IMR-90 (cell line): ENCODE results near the gene EFEMP1. TPM values are rescaled to one million over a fixed set of nuclear protein-coding genes. Genes with fewer than 3 reads are reported as not detected.

Source experiments
- ATAC-seq: fragments of 200-7000 bp; cut with Tn5 transposase; 2 replicates; pipeline ENCODE4 v1.9.1; 2020; ENCODE audit warnings: low read depth, mild to moderate bottlenecking, moderate library complexity
- BruUV-seq: library from RNA; stranded (reverse); fragments of 400-500 nt; replicated peaks from 2 replicates; lab custom pipeline; 2021; lab: Mats Ljungman, UMichigan
- CTCF ChIA-PET: fragments of 300-600 bp; formaldehyde crosslinking; extraction: SDS; loops from one replicate; lab custom pipeline; 2021; ENCODE audit warnings: antibody characterized with exemption; lab: Yijun Ruan, JAX
- POLR2A ChIA-PET: fragments of 300-600 bp; sonication (Branson Sonifier 250); formaldehyde crosslinking; loops from one replicate; lab custom pipeline; 2022; ENCODE audit warnings: antibody characterized with exemption; ENCODE audit not compliant: unreplicated experiment; lab: Charles Lee
- DNase-seq: peaks from one replicate; pipeline ENCODE4 v3.0.0; 2013
- H2AFZ ChIP-seq: replicated peaks from 2 replicates; pipeline ENCODE3; 2013; ENCODE audit warnings: low read length, mild to moderate bottlenecking; ENCODE audit not compliant: poor library complexity
- H2AK5ac ChIP-seq: 2 replicates; pipeline ENCODE4 v1.6.1; 2013; ENCODE audit warnings: low read depth, low read length, inconsistent platforms
- H2AK9ac ChIP-seq: replicated peaks from 2 replicates; pipeline ENCODE3; 2013; ENCODE audit warnings: mild to moderate bottlenecking, low read depth, low read length, moderate library complexity; ENCODE audit not compliant: poor library complexity
- H2BK120ac ChIP-seq: 2 replicates; pipeline ENCODE4 v1.6.1; 2013; ENCODE audit warnings: low read depth, low read length, inconsistent platforms
- H2BK15ac ChIP-seq: 3 replicates; pipeline ENCODE4 v1.6.1; 2013; ENCODE audit warnings: low read depth, low read length, inconsistent platforms
- H2BK20ac ChIP-seq: 2 replicates; pipeline ENCODE4 v1.6.1; 2013; ENCODE audit warnings: low read depth, mild to moderate bottlenecking, inconsistent platforms, low read length, moderate library complexity
- H2BK5ac ChIP-seq: 2 replicates; pipeline ENCODE4 v1.6.1; 2013; ENCODE audit warnings: mild to moderate bottlenecking, low read depth, low read length, inconsistent platforms; ENCODE audit not compliant: poor library complexity, severe bottlenecking
- H3K14ac ChIP-seq: replicated peaks from 2 replicates; pipeline ENCODE4 v1.6.1; 2013; ENCODE audit warnings: low read depth, low read length, inconsistent platforms
- H3K18ac ChIP-seq: 2 replicates; pipeline ENCODE4 v1.6.1; 2013; ENCODE audit warnings: low read depth, low read length, control low read depth
- H3K23ac ChIP-seq: 2 replicates; pipeline ENCODE4 v1.6.1; 2013; ENCODE audit warnings: low read depth, low read length, inconsistent platforms
- H3K27ac ChIP-seq: 2 replicates; pipeline ENCODE4 v1.5.1; 2013; ENCODE audit warnings: mild to moderate bottlenecking, control low read depth, low read length; ENCODE audit not compliant: insufficient read depth
- H3K27me3 ChIP-seq: 2 replicates; pipeline ENCODE4 v1.6.1; 2013; ENCODE audit warnings: low read length; ENCODE audit not compliant: control insufficient read depth, insufficient read depth
- H3K36me3 ChIP-seq: 2 replicates; pipeline ENCODE4 v1.6.1; 2013; ENCODE audit warnings: low read length, mixed read lengths; ENCODE audit not compliant: control insufficient read depth, insufficient read depth
- H3K4ac ChIP-seq: 2 replicates; pipeline ENCODE4 v1.6.1; 2013; ENCODE audit warnings: low read depth, low read length, inconsistent platforms
- H3K4me1 ChIP-seq: 2 replicates; pipeline ENCODE4 v1.6.1; 2013; ENCODE audit warnings: low read length, mixed read lengths; ENCODE audit not compliant: control insufficient read depth, insufficient read depth
- H3K4me2 ChIP-seq: 2 replicates; pipeline ENCODE4 v1.6.1; 2013; ENCODE audit warnings: low read depth, mild to moderate bottlenecking, control low read depth, low read length, moderate library complexity
- H3K4me3 ChIP-seq: 2 replicates; pipeline ENCODE4 v1.5.1; 2013; ENCODE audit warnings: low read depth, mild to moderate bottlenecking, control low read depth, low read length, moderate library complexity; ENCODE audit not compliant: insufficient read depth
- H3K56ac ChIP-seq: 2 replicates; pipeline ENCODE4 v1.6.1; 2013; ENCODE audit warnings: low read length, inconsistent platforms; ENCODE audit not compliant: insufficient read depth; ENCODE audit errors: extremely low read depth
- H3K79me1 ChIP-seq, 2 experiments: 2 replicates each; pipeline ENCODE4 v1.6.1; 2013; ENCODE audit warnings: low read length in 2 of 2, inconsistent platforms in 1 of 2, low read depth in 1 of 2
- H3K9ac ChIP-seq: 2 replicates; pipeline ENCODE4 v1.6.1; 2013; ENCODE audit warnings: low read depth, low read length, control low read depth
- H3K9me1 ChIP-seq: 2 replicates; pipeline ENCODE4 v1.6.1; 2013; ENCODE audit warnings: low read length, inconsistent platforms; ENCODE audit not compliant: insufficient read depth
- H3K9me3 ChIP-seq: 2 replicates; pipeline ENCODE4 v1.6.1; 2013; ENCODE audit warnings: low read length; ENCODE audit not compliant: control insufficient read depth, insufficient read depth
- H4K20me1 ChIP-seq: 2 replicates; pipeline ENCODE4 v1.6.1; 2013; ENCODE audit warnings: low read length, inconsistent platforms; ENCODE audit not compliant: insufficient read depth
- H4K5ac ChIP-seq: 2 replicates; pipeline ENCODE4 v1.6.1; 2013; ENCODE audit warnings: mild to moderate bottlenecking, low read depth, low read length, control low read depth
- H4K8ac ChIP-seq, 2 experiments: 2 replicates each; pipeline ENCODE4 v1.6.1; 2013; ENCODE audit warnings: low read depth in 2 of 2, low read length in 2 of 2, control low read depth in 1 of 2, inconsistent platforms in 1 of 2
- H4K91ac ChIP-seq: 2 replicates; pipeline ENCODE4 v1.6.1; 2013; ENCODE audit warnings: low read depth, low read length, inconsistent platforms; ENCODE audit not compliant: insufficient read depth
- BHLHE40 ChIP-seq: fragments of 150-350 bp; IDR thresholded peaks from 2 replicates; pipeline ENCODE4 v1.6.1; 2016; ENCODE audit warnings: mild to moderate bottlenecking, low read depth, low read length
- MAZ ChIP-seq: IDR thresholded peaks from 2 replicates; pipeline ENCODE4 v1.6.1; 2012; ENCODE audit warnings: low read depth, mild to moderate bottlenecking, low read length, improper control_type of control experiment, moderate library complexity, borderline replicate concordance
- NFE2L2 ChIP-seq: fragments of 150-350 bp; IDR thresholded peaks from 2 replicates; pipeline ENCODE4 v1.6.1; 2016; ENCODE audit warnings: low read depth, mild to moderate bottlenecking, low read length
- RCOR1 ChIP-seq: IDR thresholded peaks from 2 replicates; pipeline ENCODE4 v1.6.1; 2012; ENCODE audit warnings: mild to moderate bottlenecking, low read length, improper control_type of control experiment; ENCODE audit not compliant: insufficient replicate concordance
- RFX5 ChIP-seq: IDR thresholded peaks from 2 replicates; pipeline ENCODE4 v1.8.0; 2012; ENCODE audit warnings: low read depth, mild to moderate bottlenecking, low read length, moderate library complexity
- SMC3 ChIP-seq: fragments of 150-350 bp; IDR thresholded peaks from 2 replicates; pipeline ENCODE4 v1.6.1; 2016; ENCODE audit warnings: low read depth, mild to moderate bottlenecking, antibody characterized with exemption, low read length, moderate library complexity
- WGBS, 2 experiments: methylation state at CpG; one replicate each; pipeline versions ENCODE4 v1.1.5 to v1.1.7; 2013; ENCODE audit warnings: missing lambda C conversion rate in 2 of 2; ENCODE audit not compliant: insufficient read length in 1 of 2; ENCODE audit errors: extremely low coverage in 2 of 2; 5-methylcytosine and 5-hydroxymethylcytosine counted together
- dilution Hi-C: fragments of 300-500 bp; cut with HindIII; formaldehyde crosslinking; loops from one replicate; pipeline ENCODE4 v1.14.3; 2018; ENCODE audit warnings: low sequenced_read_pairs; ENCODE audit not compliant: unreplicated experiment
- in situ Hi-C: fragments of 300-500 bp; cut with MboI; formaldehyde crosslinking; loops from 3 replicates; pipeline ENCODE4 v1.14.3; 2019; ENCODE audit warnings: low sequenced_read_pairs, inconsistent platforms, mixed read lengths
- intact Hi-C: fragments of 100-400 bp; cut with micrococcal nuclease; formaldehyde crosslinking; loops from 2 replicates; pipeline ENCODE4 v1.10.0; 2022
- polyA plus RNA-seq, 3 experiments: library from polyadenylated mRNA; depleted of rRNA; stranded (reverse); fragments of >200 nt; gene quantifications; 2 replicates each; pipeline ENCODE4 v1.2.3, GENCODE V29; 2012; ENCODE audit warnings: low replicate concordance in 1 of 3
- total RNA-seq: library from RNA; depleted of rRNA; stranded (reverse); fragments of >200 nt; gene quantifications from 2 replicates; pipeline ENCODE4 v1.2.3, GENCODE V29; 2012
- TF ChIP-seq, protein P1 (sequence below): fragments of 150-350 bp; IDR thresholded peaks from 2 replicates; pipeline ENCODE4 v1.6.1; 2016; ENCODE audit warnings: low read depth, mild to moderate bottlenecking, low read length, moderate library complexity, borderline replicate concordance
- TF ChIP-seq, protein P2 (sequence below): fragments of 150-350 bp; IDR thresholded peaks from 2 replicates; pipeline ENCODE4 v1.6.1; 2017; ENCODE audit warnings: mild to moderate bottlenecking, antibody characterized with exemption, low read length, low read depth

Gene EFEMP1
- total and polyA plus RNA-seq, 2 of the 4 experiments (the other 2 are of a cell fraction), result 214 to 219 TPM

DNA sequence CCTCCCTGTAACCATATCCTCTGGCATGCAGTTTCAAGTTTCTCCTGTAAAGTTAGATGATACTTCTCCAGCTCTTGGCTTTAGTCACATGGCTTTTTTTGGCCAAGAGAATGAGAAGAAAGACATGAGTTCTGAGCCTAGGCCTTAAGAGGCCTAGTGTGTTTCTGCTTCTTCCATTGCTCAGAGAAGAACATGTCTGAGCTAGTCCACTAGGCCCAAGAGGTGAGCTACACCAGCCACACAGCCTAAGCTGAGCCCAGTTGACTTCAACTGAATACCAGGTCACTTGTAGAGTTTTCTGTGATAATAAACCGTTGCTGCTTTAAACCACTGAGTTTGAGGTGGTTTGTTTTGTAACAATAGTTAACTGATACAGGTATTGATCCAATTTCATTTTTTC is 19.9 kb upstream of the EFEMP1 start:
- H2AFZ ChIP-seq, result peak overlapping the region; percentile 69
- H3K23ac ChIP-seq, result no peak overlapping the region
- dilution Hi-C loops (no loop called here), intact Hi-C loops (no loop called here), in situ Hi-C loops (no loop called here)
- H2AK5ac ChIP-seq, result peak overlapping the region; percentile 31; the same call in 1 of the 2 replicates
- ChIA-PET POLR2A (no interaction called here), CTCF (no interaction called here)
- H2AK9ac ChIP-seq, result no peak overlapping the region
- no peak overlapping the region for H3K27ac ChIP-seq
- no peaks in the 10 kb centered on the region for H3K9me3 ChIP-seq
- 0 out of 2 replicates have a peak overlapping the region, but pooled peaks have one; percentile 9 for H4K91ac ChIP-seq
- H3K27me3 ChIP-seq, result no peaks in the 10 kb centered on the region
- 0 out of 3 replicates have a peak overlapping the region, but pooled peaks have one; percentile 64 for H2BK15ac ChIP-seq
- H4K5ac ChIP-seq, result no peak overlapping the region; the same call in 1 of the 2 replicates
- peak overlapping the region; percentile 40; the same call in 1 of the 2 replicates for H2BK20ac ChIP-seq
- no TSS peak for BruUV-seq
- no peak overlapping the region for H2BK5ac ChIP-seq
- H3K14ac ChIP-seq, result 0 out of 2 replicates have a peak overlapping the region, but pooled peaks have one; percentile 45
- no peak overlapping the region for H3K4me2 ChIP-seq
- no peak overlapping the region for H3K56ac ChIP-seq
- no peaks in the 10 kb centered on the region for H3K79me1 ChIP-seq
- H3K9ac ChIP-seq, result no peak overlapping the region
- H3K18ac ChIP-seq, result peak overlapping the region; percentile 72; the same call in 1 of the 2 replicates
- TF ChIP-seq, protein P1, sequence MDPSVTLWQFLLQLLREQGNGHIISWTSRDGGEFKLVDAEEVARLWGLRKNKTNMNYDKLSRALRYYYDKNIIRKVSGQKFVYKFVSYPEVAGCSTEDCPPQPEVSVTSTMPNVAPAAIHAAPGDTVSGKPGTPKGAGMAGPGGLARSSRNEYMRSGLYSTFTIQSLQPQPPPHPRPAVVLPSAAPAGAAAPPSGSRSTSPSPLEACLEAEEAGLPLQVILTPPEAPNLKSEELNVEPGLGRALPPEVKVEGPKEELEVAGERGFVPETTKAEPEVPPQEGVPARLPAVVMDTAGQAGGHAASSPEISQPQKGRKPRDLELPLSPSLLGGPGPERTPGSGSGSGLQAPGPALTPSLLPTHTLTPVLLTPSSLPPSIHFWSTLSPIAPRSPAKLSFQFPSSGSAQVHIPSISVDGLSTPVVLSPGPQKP, result no peak
- no peak for TF ChIP-seq NFE2L2
- TF ChIP-seq SMC3, result no peak
- TF ChIP-seq MAZ, result no peak
- TF ChIP-seq BHLHE40, result no peak
- no peak for TF ChIP-seq RCOR1
- no peak for TF ChIP-seq RFX5
- TF ChIP-seq, protein P2, sequence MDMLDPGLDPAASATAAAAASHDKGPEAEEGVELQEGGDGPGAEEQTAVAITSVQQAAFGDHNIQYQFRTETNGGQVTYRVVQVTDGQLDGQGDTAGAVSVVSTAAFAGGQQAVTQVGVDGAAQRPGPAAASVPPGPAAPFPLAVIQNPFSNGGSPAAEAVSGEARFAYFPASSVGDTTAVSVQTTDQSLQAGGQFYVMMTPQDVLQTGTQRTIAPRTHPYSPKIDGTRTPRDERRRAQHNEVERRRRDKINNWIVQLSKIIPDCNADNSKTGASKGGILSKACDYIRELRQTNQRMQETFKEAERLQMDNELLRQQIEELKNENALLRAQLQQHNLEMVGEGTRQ, result no peak
- H4K20me1 ChIP-seq, result no peaks in the 10 kb centered on the region
- H3K36me3 ChIP-seq, result no peaks in the 10 kb centered on the region
- peak overlapping the region; percentile 60 to 74; a peak in 2 of 4 replicates for H4K8ac ChIP-seq
- H3K4ac ChIP-seq, result no peak overlapping the region
- no peak for DNase-seq
- no peak overlapping the region for H2BK120ac ChIP-seq
- no peak for ATAC-seq
- no CpG with 5 or more reads among the region's 1 CpG for WGBS, 2 experiments
- H3K4me1 ChIP-seq, result peaks cover 2% of the 10 kb centered on the region; the same call in 1 of the 2 replicates
- H3K4me3 ChIP-seq, result no peak overlapping the region
- H3K9me1 ChIP-seq, result no peaks in the 10 kb centered on the region
